Calu3 (cell line): Measurements from ENCODE around the gene IPP. TPM values are rescaled to one million over a fixed set of nuclear protein-coding genes. Genes with fewer than 3 reads are reported as not detected.
"Not testable (repeated sequence)": the region's sequence is repeated elsewhere in the genome, so short reads cannot be mapped to it uniquely, and the experiment has no call there.

Experiments
- BruUV-seq: library from RNA; stranded (reverse); fragments of 400-500 nt; replicated peaks from 2 replicates; lab custom pipeline; 2021; lab: Mats Ljungman, UMichigan
- CTCF ChIA-PET: fragments of 300-600 bp; sonication (Branson Sonifier 250); formaldehyde crosslinking; loops from one replicate; lab custom pipeline; 2022; ENCODE audit warnings: antibody characterized with exemption; lab: Charles Lee
- DNase-seq: peaks from one replicate; pipeline ENCODE4 v3.0.0; 2022
- H3K27ac Mint-ChIP-seq: one replicate; pipeline ENCODE4 v1.8.0; 2022; ENCODE audit warnings: mixed read lengths; ENCODE audit not compliant: unreplicated experiment
- H3K27me3 Mint-ChIP-seq: one replicate; pipeline ENCODE4 v1.8.0; 2022; ENCODE audit warnings: mixed read lengths; ENCODE audit not compliant: unreplicated experiment
- H3K36me3 Mint-ChIP-seq: one replicate; pipeline ENCODE4 v1.8.0; 2022; ENCODE audit warnings: mild to moderate bottlenecking, moderate library complexity, mixed read lengths; ENCODE audit not compliant: insufficient read depth, unreplicated experiment
- H3K4me1 Mint-ChIP-seq: one replicate; pipeline ENCODE4 v1.8.0; 2022; ENCODE audit warnings: mild to moderate bottlenecking, low read depth, mixed read lengths; ENCODE audit not compliant: unreplicated experiment
- H3K4me3 Mint-ChIP-seq: one replicate; pipeline ENCODE4 v1.8.0; 2022; ENCODE audit warnings: mild to moderate bottlenecking, low read depth, moderate library complexity, mixed read lengths; ENCODE audit not compliant: unreplicated experiment
- H3K9me3 Mint-ChIP-seq: one replicate; pipeline ENCODE4 v1.8.0; 2022; ENCODE audit warnings: low read depth, mixed read lengths; ENCODE audit not compliant: unreplicated experiment
- CTCF ChIP-seq: fragments of 200-600 bp; IDR thresholded peaks from one replicate; pipeline ENCODE4 v1.8.0; 2022; ENCODE audit warnings: antibody characterized with exemption; ENCODE audit not compliant: unreplicated experiment
- intact Hi-C: fragments of 100-400 bp; cut with micrococcal nuclease; formaldehyde crosslinking; loops from one replicate; pipeline ENCODE4 v1.10.0; 2022; ENCODE audit not compliant: unreplicated experiment
- total RNA-seq: library from RNA; stranded (reverse); gene quantifications from 2 replicates; pipeline ENCODE4 v1.2.3, GENCODE V29; 2022

IPP gene
- total RNA-seq, 1 experiment from 2014 or later: 11.6 TPM

DNA sequence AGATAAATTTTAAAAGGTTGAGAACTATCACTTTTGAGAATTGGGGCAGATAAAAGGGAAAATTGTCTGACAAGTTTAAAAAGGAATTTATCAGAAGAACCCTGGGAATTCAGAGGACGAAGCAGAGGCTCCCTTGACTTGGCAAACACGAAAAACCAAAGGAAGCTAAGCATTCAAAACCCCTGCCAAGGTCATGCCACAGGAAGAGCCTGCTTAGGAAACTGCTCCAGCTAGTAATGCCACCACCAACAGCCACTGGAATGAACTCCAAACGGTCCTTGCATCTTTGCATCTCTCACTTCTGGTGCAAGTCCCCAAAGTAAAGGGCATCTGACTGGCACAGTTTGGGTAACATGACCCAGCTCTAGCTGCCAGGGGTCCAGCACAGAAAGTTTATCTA is 71.3 kb downstream of the IPP start:
- no peak for TF ChIP-seq CTCF
- intact Hi-C loops: no loop called here
- H3K4me3 Mint-ChIP-seq: no peak overlapping the region
- peaks cover 38% of the 10 kb centered on the region for H3K4me1 Mint-ChIP-seq
- peak overlapping the region; percentile 17 for H3K27ac Mint-ChIP-seq
- no peaks in the 10 kb centered on the region for H3K27me3 Mint-ChIP-seq
- DNase-seq: peak; percentile 4
- CTCF ChIA-PET: interaction anchor here (0.7 kb wide), 1 partner anchor 35 kb away, joined by 3 read pairs; no protein-coding TSS in a partner anchor
- peaks cover 2% of the 10 kb centered on the region for H3K36me3 Mint-ChIP-seq
- BruUV-seq: no TSS peak
- H3K9me3 Mint-ChIP-seq: no peaks in the 10 kb centered on the region

GRCh38 chr1:45678489-45678888 is 72.0 kb downstream of the IPP start:
- H3K36me3 Mint-ChIP-seq: no peaks in the 10 kb centered on the region
- H3K9me3 Mint-ChIP-seq: no peaks in the 10 kb centered on the region
- no peak for DNase-seq
- peaks cover 38% of the 10 kb centered on the region for H3K4me1 Mint-ChIP-seq
- BruUV-seq: no TSS peak
- no peaks in the 10 kb centered on the region for H3K27me3 Mint-ChIP-seq
- CTCF ChIA-PET: no interaction called here
- TF ChIP-seq CTCF: no peak
- H3K27ac Mint-ChIP-seq: no peak overlapping the region
- H3K4me3 Mint-ChIP-seq: no peak overlapping the region
- intact Hi-C loops: no loop called here

DNA sequence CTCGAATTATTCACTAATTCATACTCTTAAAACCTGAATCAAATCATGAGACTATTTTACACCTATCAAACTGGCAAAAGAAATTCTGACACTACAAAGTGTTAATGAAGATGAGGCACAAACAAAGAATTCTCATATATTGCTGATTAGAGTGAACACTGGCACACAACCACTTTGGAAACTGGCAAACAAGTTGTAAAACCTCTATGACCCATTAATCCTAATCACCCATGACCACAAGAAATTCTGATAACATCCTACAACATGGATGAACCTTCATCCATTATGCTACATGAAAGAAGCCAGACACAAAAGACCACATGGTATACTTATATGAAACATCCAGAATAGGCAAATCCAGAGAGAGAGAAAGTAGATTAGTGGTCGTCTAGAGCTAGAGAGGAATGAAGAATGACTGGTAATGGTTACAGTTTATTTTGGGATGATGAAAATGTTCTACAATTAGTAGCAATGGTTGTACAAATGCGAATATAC is 72.7 kb downstream of the IPP start:
- TF ChIP-seq CTCF: no peak
- no peak overlapping the region for H3K4me3 Mint-ChIP-seq
- no TSS peak for BruUV-seq
- peaks cover 36% of the 10 kb centered on the region for H3K4me1 Mint-ChIP-seq
- intact Hi-C loops: no loop called here
- no peaks in the 10 kb centered on the region for H3K9me3 Mint-ChIP-seq
- no peak for DNase-seq
- H3K27ac Mint-ChIP-seq: no peak overlapping the region
- CTCF ChIA-PET: no interaction called here
- no peaks in the 10 kb centered on the region for H3K36me3 Mint-ChIP-seq
- H3K27me3 Mint-ChIP-seq: no peaks in the 10 kb centered on the region

GRCh38 chr1:45676553-45676952 is 73.9 kb downstream of the IPP start:
- DNase-seq, BruUV-seq, CTCF ChIA-PET, intact Hi-C loops, H3K27ac Mint-ChIP-seq, H3K4me3 Mint-ChIP-seq, H3K27me3 Mint-ChIP-seq, H3K36me3 Mint-ChIP-seq, H3K9me3 Mint-ChIP-seq: not testable (repeated sequence)
- H3K4me1 Mint-ChIP-seq: peaks cover 32% of the 10 kb centered on the region

- H3K4me1 Mint-ChIP-seq: peaks cover 24% of the 10 kb centered on the region
- no TSS peak for BruUV-seq
- H3K9me3 Mint-ChIP-seq: no peaks in the 10 kb centered on the region
- no peak for TF ChIP-seq CTCF
- H3K27me3 Mint-ChIP-seq: no peaks in the 10 kb centered on the region
- intact Hi-C loops: no loop called here
- no peak for DNase-seq
- H3K4me3 Mint-ChIP-seq: no peak overlapping the region
- CTCF ChIA-PET: interaction anchor here (1.4 kb wide), 1 partner anchor 11 kb away, joined by 3 read pairs; the partner anchor contains the start of gene GPBP1L1
- no peaks in the 10 kb centered on the region for H3K36me3 Mint-ChIP-seq
- no peak overlapping the region for H3K27ac Mint-ChIP-seq
Measured at GRCh38 chr1:45674478-45674877, 76.0 kb downstream of the IPP start.
